ENCODE data around the gene CHML. TPM values are rescaled to one million over a fixed set of nuclear protein-coding genes. Genes with fewer than 3 reads are reported as not detected.

Gene CHML
- total RNA-seq, 2 experiments from 2014 or later = 23.1 to 24.8 TPM

- POLR2A ChIA-PET = no interaction called here
- CTCF ChIA-PET = interaction anchor here (0.6 kb wide), 1 partner anchor 119 kb away, joined by 3 read pairs; no protein-coding TSS in a partner anchor
Measured at GRCh38 chr1:241630476-241630875, 9.7 kb downstream of the CHML start.

DNA sequence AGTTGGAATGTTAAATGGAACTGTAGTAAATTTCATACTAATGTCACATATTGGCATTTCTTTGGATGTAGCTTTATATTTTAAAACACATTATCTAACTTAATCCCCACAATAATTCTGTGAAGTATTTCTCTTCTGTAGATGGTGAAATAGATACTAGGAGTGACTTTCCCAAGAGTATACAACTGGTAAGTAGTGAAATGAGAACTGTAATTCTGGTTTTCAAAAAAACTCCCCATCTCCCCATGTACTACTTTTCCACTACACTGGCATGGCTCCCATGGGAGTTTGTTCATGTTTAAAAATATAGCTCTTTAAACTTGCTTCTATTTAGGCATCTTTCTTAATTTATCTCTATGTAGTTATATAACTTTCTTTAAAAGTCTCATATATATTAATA, 10.2 kb downstream of the CHML start:
- ChIA-PET CTCF (interaction anchor here (0.6 kb wide), 1 partner anchor 118 kb away, joined by 3 read pairs; no protein-coding TSS in a partner anchor), POLR2A (no interaction called here)

- ChIA-PET CTCF (interaction anchor here (0.5 to 2.9 kb wide), 5 partner anchors 10 to 109 kb away, joined by 3 to 13 read pairs (median 4); no protein-coding TSS in a partner anchor), POLR2A (no interaction called here)
Measured at GRCh38 chr1:241627453-241628259, 12.5 kb downstream of the CHML start.

DNA sequence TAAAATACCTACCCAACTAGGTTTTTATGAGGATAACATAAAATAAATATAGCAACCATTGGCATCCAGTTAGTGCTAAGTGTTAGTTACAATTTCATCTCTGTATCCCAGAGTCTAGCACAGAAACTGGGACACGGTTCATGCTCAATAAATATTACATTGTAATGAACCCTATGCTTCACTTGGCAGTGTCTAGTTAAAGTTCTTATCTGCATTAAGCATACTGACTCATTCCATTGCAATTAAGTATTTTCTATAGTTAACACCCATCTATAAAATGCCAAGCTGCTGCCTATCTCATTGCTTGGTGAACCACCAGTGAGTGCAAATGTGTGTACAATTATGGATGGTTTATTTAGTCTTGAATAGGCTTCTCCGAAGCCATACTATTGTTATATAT, 15.2 kb downstream of the CHML start:
- POLR2A ChIA-PET = no interaction called here
- CTCF ChIA-PET = no interaction called here

DNA sequence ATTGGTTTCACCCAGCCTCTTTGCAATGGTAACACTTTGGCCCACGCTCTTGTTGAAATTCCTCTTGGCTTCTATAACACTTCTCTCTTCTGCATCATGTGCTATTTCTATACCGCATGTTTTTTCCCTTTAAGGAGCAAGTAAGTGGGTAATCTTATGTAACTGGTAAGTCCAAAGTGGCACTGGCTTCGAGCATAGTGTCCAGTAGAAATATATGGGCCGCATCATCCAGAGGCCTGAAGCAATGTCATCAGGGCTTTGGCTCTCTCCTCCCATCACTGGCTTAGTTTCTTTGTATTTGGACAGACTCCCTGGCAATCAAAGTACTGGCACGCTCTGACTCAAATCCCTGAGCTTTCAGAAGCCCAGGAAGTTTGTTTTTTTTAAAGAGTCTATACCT, 17.5 kb downstream of the CHML start:
- ChIA-PET POLR2A (no interaction called here), CTCF (no interaction called here)

DNA sequence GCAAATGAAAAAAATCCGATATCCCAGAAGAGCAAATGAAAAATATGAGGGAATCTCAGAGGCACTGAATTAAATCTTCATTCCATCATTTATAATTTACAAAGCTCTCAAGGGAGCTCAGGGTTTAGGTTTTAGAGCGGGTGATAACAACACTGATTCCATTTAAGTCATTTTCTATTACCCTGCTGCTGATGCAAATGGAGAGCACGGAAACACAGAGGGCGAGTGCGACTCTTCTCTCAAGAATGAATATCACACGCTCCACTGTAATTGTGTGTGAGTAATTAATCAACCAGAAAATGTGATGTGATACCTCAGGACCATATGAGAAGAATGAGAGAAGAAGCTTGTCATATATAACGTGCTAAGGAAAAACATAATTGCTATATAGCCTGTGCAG, 22.7 kb downstream of the CHML start:
- ChIA-PET POLR2A (interaction anchor here (0.7 kb wide), 1 partner anchor 23 kb away, joined by 3 read pairs; no protein-coding TSS in a partner anchor), CTCF (interaction anchor here (1.3 kb wide), 1 partner anchor 10 kb away, joined by 5 read pairs; no protein-coding TSS in a partner anchor)

GRCh38 chr1:241615043-241615974, 24.9 kb downstream of the CHML start:
- ChIA-PET POLR2A (no interaction called here), CTCF (no interaction called here)

- ChIA-PET CTCF (no interaction called here), POLR2A (no interaction called here)
Measured at GRCh38 chr1:241614572-241614971, 25.6 kb downstream of the CHML start.

- ChIA-PET CTCF (no interaction called here), POLR2A (no interaction called here)
Measured at GRCh38 chr1:241614144-241614543, 26.0 kb downstream of the CHML start.

DNA sequence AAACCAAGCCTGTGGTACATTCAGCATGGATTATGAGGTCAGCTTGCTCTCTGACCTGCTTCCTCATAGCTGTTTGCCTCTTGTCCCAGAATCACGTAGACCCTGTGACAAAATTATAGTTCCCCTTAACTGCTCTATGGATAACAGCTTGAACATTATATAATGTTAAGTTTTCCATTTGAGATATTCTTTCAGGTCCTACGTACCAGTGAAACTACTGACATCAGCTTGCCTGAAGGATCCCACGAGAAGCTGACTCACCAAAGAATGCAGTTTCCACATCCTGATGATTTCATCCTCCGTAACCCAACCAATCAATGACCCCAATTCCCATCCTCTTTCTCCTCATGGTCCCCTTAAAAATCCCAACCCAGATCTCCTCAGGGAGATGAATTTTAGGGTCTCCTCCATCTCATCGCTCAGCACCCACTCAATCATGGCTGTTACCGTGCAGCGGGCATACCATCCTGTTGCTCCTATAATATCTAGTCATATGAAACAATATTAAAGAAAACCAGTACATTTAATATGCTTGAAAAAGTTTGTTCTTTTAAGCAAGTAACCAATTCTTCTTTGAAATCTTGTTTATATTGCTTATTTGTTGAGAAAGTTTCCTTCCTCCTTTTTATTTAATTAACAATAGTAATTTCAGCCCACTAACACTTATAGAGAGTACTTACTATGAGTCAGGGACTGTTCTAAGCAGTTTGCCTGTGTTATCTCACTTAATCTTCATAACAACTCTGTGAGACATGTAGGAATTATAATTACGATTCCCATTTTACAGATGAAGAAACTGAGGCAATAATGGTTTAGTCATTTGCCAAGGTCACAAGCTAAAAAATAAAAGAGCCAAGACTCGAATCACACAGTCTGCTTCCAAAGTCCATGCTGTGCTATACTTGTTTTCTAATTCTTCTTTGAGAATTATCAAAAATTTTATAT, 27.4 kb downstream of the CHML start:
- CTCF ChIA-PET = interaction anchor here (1.1 to 4.3 kb wide), 3 partner anchors 14 to 386 kb away, joined by 3 to 24 read pairs (median 13); partner anchors contain the start of gene MAP1LC3C

GRCh38 chr1:241611736-241612135, 28.4 kb downstream of the CHML start:
- CTCF ChIA-PET = interaction anchor here (0.7 to 4.3 kb wide), 6 partner anchors 15 to 387 kb away, joined by 3 to 24 read pairs (median 4); partner anchors contain the start of genes EXO1 and MAP1LC3C
- POLR2A ChIA-PET = interaction anchor here (1.1 kb wide), 1 partner anchor 235 kb away, joined by 3 read pairs; no protein-coding TSS in a partner anchor

More for the DNA sequence above, 27.4 kb downstream of the CHML start:
- POLR2A ChIA-PET = interaction anchor here (0.6 to 1.1 kb wide), 2 partner anchors 234 to 374 kb away, joined by 3 to 4 read pairs; no protein-coding TSS in a partner anchor

DNA sequence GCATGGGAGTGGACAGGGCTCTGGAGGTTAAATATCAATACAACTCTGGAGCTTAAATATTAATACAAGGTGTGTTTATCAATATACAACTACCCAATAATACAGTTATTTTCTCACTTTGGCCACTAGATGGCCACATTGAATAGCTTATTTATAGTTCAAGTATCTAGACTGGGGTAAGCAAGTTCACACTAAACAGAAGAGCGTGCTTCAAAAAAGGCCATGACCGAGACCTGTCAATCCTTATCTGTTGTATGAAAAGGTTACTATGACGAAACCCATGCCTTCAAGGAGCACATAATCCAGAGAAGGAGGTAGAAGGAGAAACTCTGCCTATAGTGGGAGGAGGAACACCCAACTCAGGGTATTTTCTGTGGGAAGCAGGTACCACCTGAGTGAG, 29.1 kb downstream of the CHML start:
- ChIA-PET CTCF (interaction anchor here (0.7 to 4.3 kb wide), 12 partner anchors 9 to 388 kb away, joined by 3 to 24 read pairs (median 4); partner anchors contain the start of genes EXO1 and MAP1LC3C), POLR2A (interaction anchor here (0.6 kb wide), 1 partner anchor 240 kb away, joined by 4 read pairs; no protein-coding TSS in a partner anchor)

DNA sequence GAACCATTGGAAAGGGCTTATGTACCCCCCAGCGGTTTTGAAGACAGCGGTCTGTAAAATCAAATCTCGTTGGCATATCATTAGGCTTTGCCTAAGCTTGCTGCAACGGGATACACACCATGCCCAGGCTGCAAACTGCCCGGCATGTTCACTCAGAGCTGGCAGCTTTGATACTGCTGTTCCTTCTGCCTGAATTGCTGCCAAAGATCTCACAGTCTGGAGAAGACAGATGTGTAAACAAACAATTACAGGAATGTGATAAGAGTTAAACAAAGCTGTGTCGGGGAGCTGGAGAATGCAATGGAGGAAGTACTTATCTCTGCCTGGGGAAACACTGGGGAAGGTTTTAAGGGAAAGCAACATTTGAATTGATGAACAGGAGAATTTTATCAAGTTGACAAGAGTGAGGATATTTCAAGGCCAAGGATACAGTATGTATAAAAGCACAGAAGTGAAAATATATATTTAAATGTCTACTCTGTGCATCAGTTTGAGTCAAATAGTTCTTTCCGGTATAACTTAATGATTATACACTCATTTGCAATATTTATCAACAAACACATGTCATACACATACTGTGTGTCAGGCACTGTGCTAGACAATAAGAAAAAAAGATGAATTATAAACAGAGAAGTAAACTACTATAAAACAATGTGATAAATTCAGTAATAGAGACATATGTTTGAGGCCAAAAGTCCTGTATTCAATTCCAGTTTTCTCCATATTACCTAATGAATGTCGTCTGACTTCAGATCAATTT, 29.9 kb downstream of the CHML start:
- ChIA-PET POLR2A (interaction anchor here (0.6 kb wide), 1 partner anchor 241 kb away, joined by 4 read pairs; no protein-coding TSS in a partner anchor), CTCF (interaction anchor here (0.7 to 4.3 kb wide), 10 partner anchors 8 to 388 kb away, joined by 3 to 24 read pairs (median 4); partner anchors contain the start of genes EXO1 and MAP1LC3C)

GRCh38 chr1:241608379-241609033, 31.7 kb downstream of the CHML start:
- ChIA-PET POLR2A (no interaction called here), CTCF (no interaction called here)

- POLR2A ChIA-PET = no interaction called here
- CTCF ChIA-PET = no interaction called here
Measured at GRCh38 chr1:241607497-241607896, 32.7 kb downstream of the CHML start.

GRCh38 chr1:241606544-241606943, 33.6 kb downstream of the CHML start:
- ChIA-PET CTCF (no interaction called here), POLR2A (no interaction called here)

DNA sequence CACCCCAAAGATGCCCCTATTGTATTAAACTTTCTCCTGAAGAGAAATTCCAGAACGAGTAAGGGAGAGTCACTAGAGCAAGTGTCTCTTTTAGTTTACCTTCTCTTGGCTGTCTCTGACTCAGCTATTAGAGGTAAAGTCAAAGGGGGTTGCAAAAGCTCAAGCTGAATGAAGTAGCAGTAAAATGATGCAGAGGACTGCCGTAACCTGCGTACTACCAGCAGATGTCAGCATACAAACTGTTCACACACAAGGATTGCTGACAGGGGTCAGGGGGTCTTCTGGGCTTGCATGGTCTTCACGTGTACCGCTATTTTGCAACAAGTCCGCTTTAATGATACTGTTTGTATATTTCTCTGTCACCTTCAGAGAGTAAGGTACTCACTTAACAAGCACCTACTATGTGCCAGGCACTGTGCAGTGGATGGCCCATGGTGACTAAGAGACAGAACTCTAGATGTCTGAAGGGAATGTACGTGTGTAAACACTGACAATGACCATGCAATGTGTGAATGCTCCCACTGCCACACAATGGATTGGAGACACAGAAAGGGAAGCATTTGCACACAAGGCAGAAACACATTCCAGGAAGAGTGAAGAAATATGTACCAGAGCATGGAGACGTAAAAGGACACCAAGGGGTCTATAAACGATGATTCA, 34.9 kb downstream of the CHML start:
- ChIA-PET POLR2A (no interaction called here), CTCF (interaction anchor here (0.7 kb wide), 2 partner anchors 24 to 275 kb away, joined by 3 read pairs; no protein-coding TSS in a partner anchor)

Data from activated CD8-positive, alpha-beta memory T cell treated with anti-CD3 and anti-CD28 coated beads for 36 hours (primary cell).